ENCODE measurements around the gene EPG5.

- no peak for TF ChIP-seq ESRRG (CRISPR knock-in tag; IDR thresholded peaks at IDR 0.05)
- no peak for TF ChIP-seq ZFP30 (CRISPR knock-in tag; IDR thresholded peaks at IDR 0.05)
- no peak for TF ChIP-seq PATZ1 (CRISPR knock-in tag; IDR thresholded peaks at IDR 0.05; ENCODE audit: borderline replicate concordance)
- TF ChIP-seq ZNF565 (CRISPR knock-in tag; conservative IDR thresholded peaks at IDR 0.05; ENCODE audit: low read depth), result no peak
- no peak for TF ChIP-seq ZFP3 (CRISPR knock-in tag; IDR thresholded peaks at IDR 0.05)
- no peak for TF ChIP-seq GLIS3 (CRISPR knock-in tag; IDR thresholded peaks at IDR 0.05)
- no peak for TF ChIP-seq SNAI2 (CRISPR knock-in tag; IDR thresholded peaks at IDR 0.05)
- no peak for TF ChIP-seq ARNTL (CRISPR knock-in tag; IDR thresholded peaks at IDR 0.05; ENCODE audit: borderline replicate concordance, low read depth)
- TF ChIP-seq ISL1 (CRISPR knock-in tag; IDR thresholded peaks at IDR 0.05), result no peak
Measured at GRCh38 chr18:46001074-46001473, 33.9 kb upstream of the EPG5 start.

Measured in SK-N-SH treated with all-trans-retinoic acid at 6 μM for 48 hours (cell line).